Activated effector memory CD4-positive, alpha-beta T cell treated with Interleukin-2 at 50 U/mL for 16 hours (primary cell): ENCODE results near the gene GSTO2.

Experiments used
- DNase-seq: peaks from one replicate; pipeline ENCODE4 v3.0.0-alpha.2; 2020

Gene GSTO2

GRCh38 chr10:104328896-104329710 is 60.1 kb downstream of the GSTO2 start:
- peak; percentile 63 for DNase-seq

GRCh38 chr10:104329735-104330134 is 60.8 kb downstream of the GSTO2 start:
- no peak for DNase-seq

- no peak for DNase-seq
Observed at GRCh38 chr10:104330168-104331110, 61.5 kb downstream of the GSTO2 start.

GRCh38 chr10:104331208-104331838 is 62.3 kb downstream of the GSTO2 start:
- no peak for DNase-seq

- DNase-seq: no peak
Observed at GRCh38 chr10:104332243-104333031, 63.5 kb downstream of the GSTO2 start.

GRCh38 chr10:104333032-104333727 is 64.2 kb downstream of the GSTO2 start:
- DNase-seq: no peak

GRCh38 chr10:104333728-104334373 is 64.9 kb downstream of the GSTO2 start:
- no peak for DNase-seq

- no peak for DNase-seq
Observed at GRCh38 chr10:104334561-104334960, 65.6 kb downstream of the GSTO2 start.

GRCh38 chr10:104334965-104335650 is 66.1 kb downstream of the GSTO2 start:
- DNase-seq: no peak

- DNase-seq: no peak
Observed at GRCh38 chr10:104336821-104337467, 68.0 kb downstream of the GSTO2 start.

- no peak for DNase-seq
Observed at GRCh38 chr10:104337521-104337984, 68.6 kb downstream of the GSTO2 start.

GRCh38 chr10:104337985-104338735 is 69.2 kb downstream of the GSTO2 start, which contains the start of gene ITPRIP:
ITPRIP (minus strand) TSS chr10:104338465; CDS start chr10:104316051, 22,414 bp downstream.
- DNase-seq: peak; percentile 68

GRCh38 chr10:104339469-104340110 is 70.6 kb downstream of the GSTO2 start:
- no peak for DNase-seq

- no peak for DNase-seq
Observed at GRCh38 chr10:104340111-104340526, 71.1 kb downstream of the GSTO2 start.

GRCh38 chr10:104340641-104341040 is 71.7 kb downstream of the GSTO2 start:
- DNase-seq: no peak

GRCh38 chr10:104342941-104343411 is 74.0 kb downstream of the GSTO2 start:
- no peak for DNase-seq

- no peak for DNase-seq
Observed at GRCh38 chr10:104344219-104344618, 75.2 kb downstream of the GSTO2 start.

GRCh38 chr10:104345515-104345914 is 76.5 kb downstream of the GSTO2 start:
- DNase-seq: no peak
